Natural killer cell (primary cell): ENCODE data around the gene C16orf96. TPM values are rescaled to one million over a fixed set of nuclear protein-coding genes. Genes with fewer than 3 reads are reported as not detected.
"Not testable (repeated sequence)": the region's sequence is repeated elsewhere in the genome, so short reads cannot be mapped to it uniquely, and the experiment has no call there.

Source experiments
- ATAC-seq, 3 donors: fragments of 150-1000 bp in 2 of 3; fragments of 200-7000 bp in 1 of 3; cut with Tn5 transposase; 1 replicate in 1 of 3; 2 replicates in 2 of 3; pipeline ENCODE4 v1.10.0; 2021; ENCODE audit warnings: mild to moderate bottlenecking in 2 of 3, moderate library complexity in 2 of 3
- DNase-seq, 2 donors: peaks; one replicate each; pipeline versions ENCODE4 v3.0.0 to v3.0.0-alpha.2; 2013 to 2021; ENCODE audit warnings: mixed read lengths in 1 of 2
- H3K27ac ChIP-seq: one replicate; pipeline ENCODE4 v1.5.1; 2013; ENCODE audit warnings: mild to moderate bottlenecking, low read length
- H3K27me3 ChIP-seq: one replicate; pipeline ENCODE4 v1.6.1; 2013; ENCODE audit warnings: low read length; ENCODE audit not compliant: control insufficient read depth, insufficient read depth
- H3K36me3 ChIP-seq: one replicate; pipeline ENCODE4 v1.6.1; 2013; ENCODE audit warnings: low read length; ENCODE audit not compliant: control insufficient read depth, insufficient read depth
- H3K4me1 ChIP-seq: one replicate; pipeline ENCODE4 v1.6.1; 2013; ENCODE audit warnings: low read length; ENCODE audit not compliant: control insufficient read depth, insufficient read depth
- H3K4me3 ChIP-seq: one replicate; pipeline ENCODE4 v1.5.1; 2013; ENCODE audit warnings: low read length
- H3K9me3 ChIP-seq: one replicate; pipeline ENCODE4 v1.6.1; 2013; ENCODE audit warnings: low read length; ENCODE audit not compliant: control insufficient read depth, insufficient read depth
- H3K27ac Mint-ChIP-seq, 2 donors: one replicate each; pipeline ENCODE4 v1.8.0; 2022; ENCODE audit warnings: mild to moderate bottlenecking in 2 of 2, mixed read lengths in 2 of 2, moderate library complexity in 1 of 2
- H3K27me3 Mint-ChIP-seq, 2 donors: one replicate each; pipeline ENCODE4 v1.8.0; 2022; ENCODE audit warnings: low read depth in 2 of 2, mixed read lengths in 2 of 2
- H3K36me3 Mint-ChIP-seq: one replicate; pipeline ENCODE4 v1.8.0; 2022; ENCODE audit warnings: mixed read lengths
- H3K4me1 Mint-ChIP-seq, 2 donors: one replicate each; pipeline ENCODE4 v1.8.0; 2022; ENCODE audit warnings: mixed read lengths in 2 of 2
- H3K4me3 Mint-ChIP-seq: one replicate; pipeline ENCODE4 v1.8.0; 2022; ENCODE audit warnings: mild to moderate bottlenecking, moderate library complexity, mixed read lengths
- H3K9me3 Mint-ChIP-seq, 2 donors: one replicate each; pipeline ENCODE4 v1.8.0; 2022; ENCODE audit warnings: mixed read lengths in 2 of 2
- CTCF ChIP-seq: fragments of 200-600 bp; IDR thresholded peaks from one replicate; pipeline ENCODE4 v1.8.0; 2022; ENCODE audit warnings: antibody characterized with exemption
- WGBS: methylation state at CpG from one replicate; pipeline ENCODE4 v1.1.7; 2013; ENCODE audit warnings: missing lambda C conversion rate; ENCODE audit not compliant: insufficient coverage; 5-methylcytosine and 5-hydroxymethylcytosine counted together
- intact Hi-C: fragments of 100-400 bp; cut with micrococcal nuclease; formaldehyde crosslinking; loops from one replicate; pipeline ENCODE4 v1.14.2; 2022
- total RNA-seq, 4 donors: library from RNA; stranded (reverse); fragments of 120-200 nt in 1 of 4; gene quantifications; one replicate each; pipeline versions ENCODE4 v1.2.3 to v1.2.4, GENCODE V29; 2013 to 2022

Gene C16orf96
- total RNA-seq, 3 donors from 2014 or later (not counting 1 experiment from before 2014, with no cell fraction given) = 0.35 to 0.61 (median 0.43) TPM

GRCh38 chr16:4566144-4566543 lies 10.0 kb downstream of the C16orf96 start:
- Mint-ChIP-seq H3K27me3 (no peaks in the 10 kb centered on the region), H3K4me3 (no peak overlapping the region), H3K9me3 (no peaks in the 10 kb centered on the region), H3K36me3 (no peaks in the 10 kb centered on the region), H3K4me1 (no peaks in the 10 kb centered on the region), H3K27ac (no peak overlapping the region)
- Histone ChIP-seq H3K4me1 (no peaks in the 10 kb centered on the region), H3K36me3 (no peaks in the 10 kb centered on the region), H3K27me3 (no peaks in the 10 kb centered on the region), H3K27ac (no peak overlapping the region), H3K9me3 (no peaks in the 10 kb centered on the region), H3K4me3 (no peak overlapping the region)
- ATAC-seq (no peak), DNase-seq (no peak)
- WGBS = 88% methylated on average over 3 of the region's 3 CpGs
- no peak for TF ChIP-seq CTCF
- intact Hi-C loops = no loop called here

DNA sequence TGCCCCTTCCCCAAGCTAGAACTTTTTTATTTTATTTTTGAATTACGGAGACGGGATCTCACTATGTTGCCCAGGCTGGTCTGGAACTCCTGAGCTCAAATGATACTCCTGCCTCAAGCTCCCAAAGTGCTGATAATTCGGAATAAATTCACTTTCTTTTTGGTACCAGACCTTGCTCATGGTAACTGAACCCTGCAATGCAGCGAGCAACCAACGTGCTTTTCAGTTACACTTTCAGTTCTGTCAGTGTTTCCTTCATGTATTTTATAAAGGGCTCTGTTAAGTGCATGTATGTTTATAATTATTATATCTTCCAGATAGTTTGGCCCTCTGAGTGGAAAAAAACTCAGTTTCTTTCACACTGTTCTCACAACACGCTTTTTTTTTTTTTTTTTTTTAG lies 13.9 kb downstream of the C16orf96 start:
- H3K4me3 Mint-ChIP-seq = no peak overlapping the region
- no peaks in the 10 kb centered on the region for H3K27me3 ChIP-seq
- intact Hi-C loops = no loop called here
- ATAC-seq (no peak), DNase-seq (no peak)
- no peaks in the 10 kb centered on the region for H3K36me3 Mint-ChIP-seq
- H3K4me3 ChIP-seq = no peak overlapping the region
- H3K27ac ChIP-seq = no peak overlapping the region
- H3K4me1 Mint-ChIP-seq = no peaks in the 10 kb centered on the region
- H3K36me3 ChIP-seq = no peaks in the 10 kb centered on the region
- no peaks in the 10 kb centered on the region for H3K27me3 Mint-ChIP-seq
- no peaks in the 10 kb centered on the region for H3K9me3 Mint-ChIP-seq
- TF ChIP-seq CTCF = no peak
- WGBS = 73% methylated on average over 5 of the region's 6 CpGs
- no peaks in the 10 kb centered on the region for H3K9me3 ChIP-seq
- no peak overlapping the region for H3K27ac Mint-ChIP-seq
- H3K4me1 ChIP-seq = peaks cover 4% of the 10 kb centered on the region

- TF ChIP-seq CTCF = no peak
- H3K27ac ChIP-seq = no peak overlapping the region
- H3K4me1 Mint-ChIP-seq = no peaks in the 10 kb centered on the region
- H3K27me3 Mint-ChIP-seq = no peaks in the 10 kb centered on the region
- no peak overlapping the region for H3K4me3 Mint-ChIP-seq
- no peak overlapping the region for H3K4me3 ChIP-seq
- peaks cover 7% of the 10 kb centered on the region for H3K4me1 ChIP-seq
- no peak overlapping the region for H3K27ac Mint-ChIP-seq
- H3K36me3 Mint-ChIP-seq = no peaks in the 10 kb centered on the region
- no peak for ATAC-seq
- H3K36me3 ChIP-seq = no peaks in the 10 kb centered on the region
- DNase-seq = no peak
- no peaks in the 10 kb centered on the region for H3K27me3 ChIP-seq
- H3K9me3 ChIP-seq = no peaks in the 10 kb centered on the region
- intact Hi-C loops = no loop called here
- no peaks in the 10 kb centered on the region for H3K9me3 Mint-ChIP-seq
- WGBS = 85% methylated on average over 15 of the region's 15 CpGs
Measured at GRCh38 chr16:4570688-4571321, 14.7 kb downstream of the C16orf96 start.

DNA sequence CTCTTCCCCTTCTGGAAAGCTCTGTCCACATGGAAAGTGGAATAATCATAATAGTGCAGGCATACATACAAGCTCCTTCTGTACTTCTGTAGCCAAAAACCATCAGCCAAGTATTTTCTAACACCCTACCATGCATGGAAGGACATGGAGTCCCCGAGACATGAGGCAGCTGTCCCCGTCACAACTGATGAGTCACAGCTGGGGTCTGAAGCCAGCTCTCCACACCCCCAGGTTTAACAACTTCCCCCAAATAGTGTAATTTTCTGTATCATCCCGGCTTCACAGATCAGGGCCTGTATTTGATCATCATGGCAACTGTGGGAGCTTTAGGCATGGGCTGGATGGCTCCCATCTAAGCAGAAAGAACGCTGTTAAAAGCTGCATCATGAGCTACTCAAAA lies 16.6 kb downstream of the C16orf96 start:
- WGBS = 54% methylated on average over 4 of the region's 4 CpGs
- no peak overlapping the region for H3K4me3 Mint-ChIP-seq
- H3K4me3 ChIP-seq = no peak overlapping the region
- no peaks in the 10 kb centered on the region for H3K9me3 ChIP-seq
- TF ChIP-seq CTCF = no peak
- peaks cover 7% of the 10 kb centered on the region for H3K4me1 ChIP-seq
- intact Hi-C loops = no loop called here
- ATAC-seq (no peak), DNase-seq (no peak)
- H3K27me3 ChIP-seq = no peaks in the 10 kb centered on the region
- no peaks in the 10 kb centered on the region for H3K9me3 Mint-ChIP-seq
- H3K36me3 ChIP-seq = no peaks in the 10 kb centered on the region
- H3K4me1 Mint-ChIP-seq = no peaks in the 10 kb centered on the region
- H3K27ac Mint-ChIP-seq = no peak overlapping the region
- H3K27ac ChIP-seq = no peak overlapping the region
- no peaks in the 10 kb centered on the region for H3K36me3 Mint-ChIP-seq
- no peaks in the 10 kb centered on the region for H3K27me3 Mint-ChIP-seq

DNA sequence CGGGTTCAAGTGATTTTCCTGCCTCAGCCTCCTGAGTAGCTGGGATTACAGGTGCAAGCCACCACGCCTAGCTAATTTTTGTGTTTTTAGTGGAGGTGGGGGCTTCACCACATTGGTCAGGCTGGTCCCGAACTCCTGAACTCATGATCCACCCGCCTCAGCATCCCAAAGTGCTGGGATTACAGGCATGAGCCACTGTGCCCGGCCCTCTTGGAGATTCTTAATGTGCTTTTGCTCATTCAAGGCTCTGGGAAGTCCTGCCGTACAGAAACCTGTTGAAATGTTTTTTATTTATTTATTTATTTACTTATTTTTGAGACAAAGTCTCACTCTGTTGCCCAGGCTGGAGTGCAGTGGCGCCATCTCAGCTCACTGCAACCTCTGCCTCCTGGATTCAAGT lies 17.8 kb downstream of the C16orf96 start:
- H3K27me3 Mint-ChIP-seq, H3K36me3 Mint-ChIP-seq, H3K4me1 ChIP-seq, H3K9me3 ChIP-seq, H3K27me3 ChIP-seq, H3K4me1 Mint-ChIP-seq, H3K4me3 ChIP-seq, H3K9me3 Mint-ChIP-seq, ATAC-seq, H3K4me3 Mint-ChIP-seq, H3K36me3 ChIP-seq, H3K27ac ChIP-seq, intact Hi-C loops, DNase-seq, H3K27ac Mint-ChIP-seq: not testable (repeated sequence)
- 85% methylated on average over 6 of the region's 7 CpGs for WGBS
